ENCODE data around the gene NHP2.

- TF ChIP-seq CREB1 (IDR thresholded peaks at IDR 0.05; ENCODE audit: low read depth): no peak
- no peak for TF ChIP-seq CEBPB (IDR thresholded peaks at IDR 0.05)
- TF ChIP-seq TAF1 (IDR thresholded peaks at IDR 0.05; ENCODE audit: low read depth): no peak
Observed at GRCh38 chr5:178189433-178189832, 35.7 kb upstream of the NHP2 start.

Measured in Ishikawa (cell line).